Lower leg skin (tissue), 3 donors: ENCODE measurements around the gene HASPIN.

Experiments used
- POLR2A ChIP-seq, 2 donors: fragments of 450-650 bp; IDR thresholded peaks; one replicate each; pipeline ENCODE4 v1.6.1; 2016 to 2017; ENCODE audit warnings: antibody characterized with exemption in 2 of 2, mild to moderate bottlenecking in 1 of 2, moderate library complexity in 1 of 2
- TF ChIP-seq, protein P1 (sequence below), 3 donors: fragments of 450-650 bp; IDR thresholded peaks; one replicate each; pipeline ENCODE4 v1.5.1; 2016; ENCODE audit warnings: antibody characterized with exemption in 3 of 3, mild to moderate bottlenecking in 3 of 3, moderate library complexity in 2 of 3

GRCh38 chr17:3724378-3725077 lies 825 bp downstream of the HASPIN start:
- no peak for TF ChIP-seq POLR2A (IDR thresholded peaks at IDR 0.05)
- TF ChIP-seq, protein P1, sequence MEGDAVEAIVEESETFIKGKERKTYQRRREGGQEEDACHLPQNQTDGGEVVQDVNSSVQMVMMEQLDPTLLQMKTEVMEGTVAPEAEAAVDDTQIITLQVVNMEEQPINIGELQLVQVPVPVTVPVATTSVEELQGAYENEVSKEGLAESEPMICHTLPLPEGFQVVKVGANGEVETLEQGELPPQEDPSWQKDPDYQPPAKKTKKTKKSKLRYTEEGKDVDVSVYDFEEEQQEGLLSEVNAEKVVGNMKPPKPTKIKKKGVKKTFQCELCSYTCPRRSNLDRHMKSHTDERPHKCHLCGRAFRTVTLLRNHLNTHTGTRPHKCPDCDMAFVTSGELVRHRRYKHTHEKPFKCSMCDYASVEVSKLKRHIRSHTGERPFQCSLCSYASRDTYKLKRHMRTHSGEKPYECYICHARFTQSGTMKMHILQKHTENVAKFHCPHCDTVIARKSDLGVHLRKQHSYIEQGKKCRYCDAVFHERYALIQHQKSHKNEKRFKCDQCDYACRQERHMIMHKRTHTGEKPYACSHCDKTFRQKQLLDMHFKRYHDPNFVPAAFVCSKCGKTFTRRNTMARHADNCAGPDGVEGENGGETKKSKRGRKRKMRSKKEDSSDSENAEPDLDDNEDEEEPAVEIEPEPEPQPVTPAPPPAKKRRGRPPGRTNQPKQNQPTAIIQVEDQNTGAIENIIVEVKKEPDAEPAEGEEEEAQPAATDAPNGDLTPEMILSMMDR (IDR thresholded peaks at IDR 0.05): no peak
